Omental fat pad (tissue), 4 donors: ENCODE measurements around the gene CSAG3. TPM values are rescaled to one million over a fixed set of nuclear protein-coding genes. Genes with fewer than 3 reads are reported as not detected.
"Not testable (repeated sequence)": the region's sequence is repeated elsewhere in the genome, so short reads cannot be mapped to it uniquely, and the experiment has no call there.

Source experiments
- ATAC-seq: fragments of 150-250 bp; one replicate; pipeline ENCODE4 v1.9.1; 2016; ENCODE audit warnings: mild to moderate bottlenecking, moderate library complexity; ENCODE audit not compliant: low FRiP score
- DNase-seq: peaks from one replicate; pipeline ENCODE4 v3.0.0-alpha.2; 2019; ENCODE audit warnings: low spot score
- total RNA-seq, 4 donors: library from RNA; depleted of rRNA; stranded (reverse); fragments of >200 nt; gene quantifications; one replicate each; pipeline ENCODE4 v1.1.0, GENCODE V29; 2016
- TF ChIP-seq, protein P1 (sequence below), 3 donors: fragments of 450-650 bp; IDR thresholded peaks; one replicate each; pipeline ENCODE4 v1.5.1; 2016 to 2017; ENCODE audit warnings: antibody characterized with exemption in 3 of 3, mild to moderate bottlenecking in 3 of 3, moderate library complexity in 2 of 3

Gene CSAG3
- total RNA-seq = not detected

DNA sequence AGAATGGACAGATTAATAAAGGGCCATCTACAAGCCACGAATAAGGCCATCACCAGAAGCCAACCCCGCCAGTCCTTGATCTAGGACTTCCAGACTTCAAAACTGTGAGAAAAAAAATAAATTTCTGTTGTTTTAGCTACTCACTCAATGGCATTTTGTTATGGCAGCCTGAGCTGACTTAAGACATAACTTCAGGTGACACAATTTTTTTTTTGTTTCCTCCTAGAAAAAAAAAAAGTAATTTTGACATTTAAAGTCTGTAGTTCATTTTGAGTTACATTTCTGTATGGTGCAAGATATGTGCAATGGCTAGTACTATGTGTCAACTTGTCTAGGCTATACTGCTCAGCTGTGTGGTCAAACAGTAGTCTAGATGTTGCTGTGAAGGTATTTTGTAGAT lies at the start of gene CSAG3:
TSS of gene CSAG3 (plus strand) at position 301 of the 400 bp plus-strand sequence.
- not testable (repeated sequence) for DNase-seq, ATAC-seq

DNA sequence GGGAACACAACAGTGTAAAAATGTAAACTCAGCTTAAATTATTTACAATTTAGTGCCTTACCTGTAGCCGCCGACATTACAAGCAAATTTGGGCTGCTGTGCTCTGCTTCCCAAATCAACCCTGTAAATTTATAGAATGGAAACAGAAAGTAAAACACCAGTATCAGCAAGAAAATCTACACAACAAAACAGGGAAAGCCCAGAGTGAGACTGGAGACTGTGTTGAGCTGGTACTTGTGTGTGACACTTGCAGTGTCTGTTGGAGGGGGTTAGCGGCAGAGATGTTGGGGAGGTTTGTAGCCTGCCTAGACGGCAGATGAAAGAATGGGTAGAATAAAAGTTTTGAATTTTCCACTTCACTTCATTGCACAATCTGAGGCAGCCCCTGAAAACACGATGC lies 45.8 kb upstream of the CSAG3 start:
- DNase-seq, ATAC-seq: not testable (repeated sequence)

DNA sequence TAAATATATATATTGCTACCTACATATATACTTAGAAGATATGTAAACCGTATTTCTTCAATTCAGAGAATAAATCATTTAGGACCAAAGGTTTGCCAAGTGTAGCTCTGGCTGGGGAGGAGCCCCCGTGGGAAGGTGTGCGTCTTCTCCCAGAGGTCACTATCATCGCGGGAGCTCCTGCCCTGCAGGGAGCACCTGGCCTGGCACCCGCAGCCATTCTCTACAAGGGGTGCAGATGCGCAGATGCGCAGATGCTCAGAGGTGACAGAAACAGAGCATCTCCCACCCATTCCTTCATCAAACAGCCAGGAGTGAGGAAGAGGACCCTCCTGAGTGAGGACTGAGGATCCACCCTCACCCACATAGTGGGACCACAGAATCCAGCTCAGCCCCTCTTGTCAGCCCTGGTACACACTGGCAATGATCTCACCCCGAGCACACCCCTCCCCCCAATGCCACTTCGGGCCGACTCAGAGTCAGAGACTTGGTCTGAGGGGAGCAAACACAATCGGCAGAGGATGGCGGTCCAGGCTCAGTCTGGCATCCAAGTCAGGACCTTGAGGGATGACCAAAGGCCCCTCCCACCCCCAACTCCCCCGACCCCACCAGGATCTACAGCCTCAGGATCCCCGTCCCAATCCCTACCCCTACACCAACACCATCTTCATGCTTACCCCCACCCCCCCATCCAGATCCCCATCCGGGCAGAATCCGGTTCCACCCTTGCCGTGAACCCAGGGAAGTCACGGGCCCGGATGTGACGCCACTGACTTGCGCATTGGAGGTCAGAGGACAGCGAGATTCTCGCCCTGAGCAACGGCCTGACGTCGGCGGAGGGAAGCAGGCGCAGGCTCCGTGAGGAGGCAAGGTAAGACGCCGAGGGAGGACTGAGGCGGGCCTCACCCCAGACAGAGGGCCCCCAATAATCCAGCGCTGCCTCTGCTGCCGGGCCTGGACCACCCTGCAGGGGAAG lies 44.9 kb upstream of the CSAG3 start, which contains the start of gene MAGEA2B:
TSS of gene MAGEA2B (plus strand) at position 814 of the 973 bp plus-strand sequence. CDS start 2,479 bp downstream, outside the sequence.
- DNase-seq, ATAC-seq: not testable (repeated sequence)

DNA sequence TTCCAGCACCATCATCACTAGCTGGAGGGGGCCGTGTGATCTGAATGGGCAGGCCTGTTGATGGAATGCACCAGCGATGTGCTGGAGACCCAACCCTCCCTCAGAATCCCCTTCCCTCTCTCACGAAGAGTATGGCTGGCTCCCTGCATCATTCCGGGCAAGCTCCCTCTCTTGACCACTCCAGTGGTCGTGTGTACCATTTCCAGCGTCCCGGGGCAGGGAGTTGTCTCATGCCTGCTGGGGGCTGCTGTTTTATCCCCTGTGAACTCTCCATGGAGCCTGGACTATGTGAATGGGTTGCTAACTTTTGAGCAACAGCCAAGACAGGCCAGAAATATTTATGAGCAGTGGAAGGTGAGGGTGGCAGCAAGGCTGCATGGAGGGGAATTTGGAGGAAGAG lies 33.6 kb upstream of the CSAG3 start:
- no peak for ATAC-seq
- DNase-seq = no peak

DNA sequence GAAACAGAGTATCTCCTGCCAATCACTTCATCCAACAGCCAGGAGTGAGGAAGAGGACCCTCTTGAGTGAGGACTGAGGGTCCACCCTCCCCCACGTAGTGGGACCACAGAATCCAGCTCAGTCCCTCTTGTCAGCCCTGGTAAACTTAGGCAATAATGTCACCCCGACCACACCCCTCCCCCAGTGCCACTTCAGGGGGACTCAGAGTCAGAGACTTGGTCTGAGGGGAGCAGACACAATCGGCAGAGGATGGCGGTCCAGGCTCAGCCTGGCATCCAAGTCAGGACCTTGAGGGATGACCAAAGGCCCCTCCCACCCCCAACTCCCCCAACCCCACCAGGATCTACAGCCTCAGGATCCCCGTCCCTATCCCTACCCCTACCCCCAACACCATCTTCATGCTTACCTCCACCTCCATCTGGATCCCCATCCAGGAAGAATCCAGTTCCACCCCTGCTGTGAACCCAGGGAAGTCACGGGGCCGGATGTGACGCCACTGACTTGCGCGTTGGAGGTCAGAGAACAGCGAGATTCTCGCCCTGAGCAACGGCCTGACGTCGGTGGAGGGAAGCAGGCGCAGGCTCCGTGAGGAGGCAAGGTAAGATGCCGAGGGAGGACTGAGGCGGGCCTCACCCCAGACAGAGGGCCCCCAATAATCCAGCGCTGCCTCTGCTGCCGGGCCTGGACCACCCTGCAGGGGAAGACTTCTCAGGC lies 25.6 kb upstream of the CSAG3 start, which contains the start of the genes CSAG1 and MAGEA12:
TSS of gene CSAG1 (minus strand) at position 461 of the 715 bp plus-strand sequence. CDS start 1,261 bp downstream, outside the sequence.
TSS of gene MAGEA12 (plus strand) at position 497 of the 715 bp plus-strand sequence. CDS start 2,405 bp downstream, outside the sequence.
- DNase-seq (no peak), ATAC-seq (no peak)
- TF ChIP-seq, protein P1, sequence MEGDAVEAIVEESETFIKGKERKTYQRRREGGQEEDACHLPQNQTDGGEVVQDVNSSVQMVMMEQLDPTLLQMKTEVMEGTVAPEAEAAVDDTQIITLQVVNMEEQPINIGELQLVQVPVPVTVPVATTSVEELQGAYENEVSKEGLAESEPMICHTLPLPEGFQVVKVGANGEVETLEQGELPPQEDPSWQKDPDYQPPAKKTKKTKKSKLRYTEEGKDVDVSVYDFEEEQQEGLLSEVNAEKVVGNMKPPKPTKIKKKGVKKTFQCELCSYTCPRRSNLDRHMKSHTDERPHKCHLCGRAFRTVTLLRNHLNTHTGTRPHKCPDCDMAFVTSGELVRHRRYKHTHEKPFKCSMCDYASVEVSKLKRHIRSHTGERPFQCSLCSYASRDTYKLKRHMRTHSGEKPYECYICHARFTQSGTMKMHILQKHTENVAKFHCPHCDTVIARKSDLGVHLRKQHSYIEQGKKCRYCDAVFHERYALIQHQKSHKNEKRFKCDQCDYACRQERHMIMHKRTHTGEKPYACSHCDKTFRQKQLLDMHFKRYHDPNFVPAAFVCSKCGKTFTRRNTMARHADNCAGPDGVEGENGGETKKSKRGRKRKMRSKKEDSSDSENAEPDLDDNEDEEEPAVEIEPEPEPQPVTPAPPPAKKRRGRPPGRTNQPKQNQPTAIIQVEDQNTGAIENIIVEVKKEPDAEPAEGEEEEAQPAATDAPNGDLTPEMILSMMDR (IDR thresholded peaks at IDR 0.05) = no peak

More for the DNA sequence above, 33.6 kb upstream of the CSAG3 start:
- TF ChIP-seq, protein P1 (IDR thresholded peaks at IDR 0.05) = no peak

DNA sequence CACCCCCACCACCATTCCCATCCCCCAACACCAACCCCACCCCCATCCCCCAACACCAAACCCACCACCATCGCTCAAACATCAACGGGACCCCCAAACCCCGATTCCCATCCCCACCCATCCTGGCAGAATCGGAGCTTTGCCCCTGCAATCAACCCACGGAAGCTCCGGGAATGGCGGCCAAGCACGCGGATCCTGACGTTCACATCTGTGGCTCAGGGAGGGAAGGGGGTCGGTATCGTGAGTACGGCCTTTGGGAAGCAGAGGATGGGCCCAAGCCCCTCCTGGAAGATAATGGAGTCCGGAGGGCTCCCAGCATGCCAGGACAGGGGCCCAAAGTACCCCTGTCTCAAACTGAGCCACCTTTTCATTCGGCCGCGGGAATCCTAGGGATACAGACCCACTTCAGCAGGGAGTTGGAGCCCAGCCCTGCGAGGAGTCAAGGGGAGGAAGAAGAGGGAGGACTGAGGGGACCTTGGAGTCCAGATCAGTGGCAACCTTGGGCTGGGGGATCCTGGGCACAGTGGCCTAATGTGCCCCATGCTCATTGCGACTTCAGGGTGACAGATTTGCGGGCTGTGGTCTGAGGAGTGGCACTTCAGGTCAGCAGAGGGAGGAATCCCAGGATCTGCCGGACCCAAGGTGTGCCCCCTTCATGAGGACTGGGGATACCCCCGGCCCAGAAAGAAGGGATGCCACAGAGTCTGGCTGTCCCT lies 24.7 kb upstream of the CSAG3 start:
- not testable (repeated sequence) for ATAC-seq, DNase-seq

DNA sequence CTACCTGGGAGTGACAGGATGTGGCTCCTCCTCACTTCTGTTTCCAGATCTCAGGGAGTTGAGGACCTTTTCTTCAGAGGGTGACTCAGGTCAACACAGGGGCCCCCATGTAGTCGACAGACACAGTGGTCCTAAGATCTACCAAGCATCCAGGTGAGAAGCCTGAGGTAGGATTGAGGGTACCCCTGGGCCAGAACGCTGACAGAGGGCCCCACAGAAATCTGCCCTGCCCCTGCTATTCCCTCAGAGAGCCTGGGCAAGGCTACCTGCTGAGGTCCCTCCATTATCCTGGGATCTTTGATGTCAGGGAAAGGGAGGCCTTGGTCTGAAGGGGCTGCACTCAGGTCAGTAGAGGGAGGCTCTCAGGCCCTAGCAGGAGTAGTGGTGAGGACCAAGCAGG lies 23.9 kb upstream of the CSAG3 start:
- DNase-seq (no peak), ATAC-seq (no peak)
- TF ChIP-seq, protein P1 (IDR thresholded peaks at IDR 0.05) = no peak

DNA sequence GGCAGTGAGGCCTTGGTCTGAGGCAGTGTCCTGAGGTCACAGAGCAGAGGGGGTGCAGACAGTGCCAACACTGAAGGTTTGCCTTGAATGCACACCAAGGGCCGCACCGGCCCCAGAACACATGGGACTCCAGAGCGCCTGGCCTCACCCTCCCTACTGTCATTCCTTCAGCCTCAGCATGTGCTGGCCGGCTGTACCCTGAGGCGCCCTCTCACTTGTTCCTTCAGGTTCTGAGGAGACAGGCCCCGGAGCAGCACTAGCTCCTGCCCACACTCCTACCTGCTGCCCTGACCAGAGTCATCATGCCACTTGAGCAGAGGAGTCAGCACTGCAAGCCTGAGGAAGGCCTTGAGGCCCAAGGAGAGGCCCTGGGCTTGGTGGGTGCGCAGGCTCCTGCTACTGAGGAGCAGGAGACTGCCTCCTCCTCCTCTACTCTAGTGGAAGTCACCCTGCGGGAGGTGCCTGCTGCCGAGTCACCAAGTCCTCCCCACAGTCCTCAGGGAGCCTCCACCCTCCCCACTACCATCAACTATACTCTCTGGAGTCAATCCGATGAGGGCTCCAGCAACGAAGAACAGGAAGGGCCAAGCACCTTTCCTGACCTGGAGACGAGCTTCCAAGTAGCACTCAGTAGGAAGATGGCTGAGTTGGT lies 23.0 kb upstream of the CSAG3 start:
- ATAC-seq (no peak), DNase-seq (no peak)
- TF ChIP-seq, protein P1 (IDR thresholded peaks at IDR 0.05) = no peak

DNA sequence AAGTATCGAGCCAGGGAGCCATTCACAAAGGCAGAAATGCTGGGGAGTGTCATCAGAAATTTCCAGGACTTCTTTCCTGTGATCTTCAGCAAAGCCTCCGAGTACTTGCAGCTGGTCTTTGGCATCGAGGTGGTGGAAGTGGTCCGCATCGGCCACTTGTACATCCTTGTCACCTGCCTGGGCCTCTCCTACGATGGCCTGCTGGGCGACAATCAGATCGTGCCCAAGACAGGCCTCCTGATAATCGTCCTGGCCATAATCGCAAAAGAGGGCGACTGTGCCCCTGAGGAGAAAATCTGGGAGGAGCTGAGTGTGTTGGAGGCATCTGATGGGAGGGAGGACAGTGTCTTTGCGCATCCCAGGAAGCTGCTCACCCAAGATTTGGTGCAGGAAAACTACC lies 22.5 kb upstream of the CSAG3 start:
- DNase-seq, ATAC-seq: not testable (repeated sequence)
